Loucy (cell line): ENCODE results near the gene TMEM135.

Experiments used
- H2AFZ ChIP-seq: fragments of 200-600 bp; sonication (generic); 2 replicates; pipeline ENCODE4 v1.6.0; 2016; ENCODE audit warnings: antibody characterized with exemption, mild to moderate bottlenecking, low read length, moderate library complexity
- H3F3A ChIP-seq: fragments of 200-600 bp; 2 replicates; pipeline ENCODE4 v1.6.0; 2016; ENCODE audit warnings: antibody characterized with exemption, low read depth, mild to moderate bottlenecking
- H3K27me3 ChIP-seq: fragments of 200-600 bp; sonication (generic); 2 replicates; pipeline ENCODE4 v1.6.1; 2014; ENCODE audit warnings: low read length, mild to moderate bottlenecking; ENCODE audit not compliant: insufficient read depth, poor library complexity, severe bottlenecking
- H3K36me3 ChIP-seq: fragments of 200-600 bp; sonication (generic); 2 replicates; pipeline ENCODE4 v1.6.1; 2016; ENCODE audit warnings: low read length; ENCODE audit not compliant: insufficient read depth
- H3K4me1 ChIP-seq: fragments of 200-600 bp; sonication (generic); 2 replicates; pipeline ENCODE4 v1.5.1; 2014; ENCODE audit warnings: low read length, mild to moderate bottlenecking; ENCODE audit not compliant: insufficient read depth, poor library complexity, severe bottlenecking
- H3K4me2 ChIP-seq: fragments of 200-600 bp; sonication (generic); 2 replicates; pipeline ENCODE4 v1.6.0; 2014; ENCODE audit warnings: antibody characterized with exemption, low read length, low read depth, mild to moderate bottlenecking; ENCODE audit not compliant: poor library complexity, severe bottlenecking
- H3K4me3 ChIP-seq: fragments of 200-600 bp; sonication (generic); 2 replicates; pipeline ENCODE4 v1.5.1; 2014; ENCODE audit warnings: low read length, mild to moderate bottlenecking, mixed read lengths; ENCODE audit not compliant: poor library complexity, severe bottlenecking
- H3K79me2 ChIP-seq: fragments of 200-600 bp; sonication (generic); 2 replicates; pipeline ENCODE4 v1.6.1; 2014; ENCODE audit warnings: low read length; ENCODE audit not compliant: insufficient read depth
- H3K9ac ChIP-seq: fragments of 200-600 bp; sonication (generic); 2 replicates; pipeline ENCODE4 v1.6.0; 2014; ENCODE audit warnings: mild to moderate bottlenecking, low read depth, low read length, moderate library complexity; ENCODE audit not compliant: poor library complexity, severe bottlenecking
- H3K9me2 ChIP-seq: fragments of 200-600 bp; sonication (generic); replicated peaks from 2 replicates; pipeline ENCODE4 v1.6.1; 2016; ENCODE audit warnings: low read depth, low read length, mixed read lengths
- H3K9me3 ChIP-seq: fragments of 200-600 bp; sonication (generic); 2 replicates; pipeline ENCODE4 v1.6.1; 2014; ENCODE audit warnings: mild to moderate bottlenecking, antibody characterized with exemption, low read length, low read depth; ENCODE audit not compliant: insufficient read depth
- H4K20me1 ChIP-seq: fragments of 200-600 bp; sonication (generic); 2 replicates; pipeline ENCODE4 v1.6.0; 2014; ENCODE audit warnings: antibody characterized with exemption, low read length, mild to moderate bottlenecking; ENCODE audit not compliant: insufficient read depth, poor library complexity, severe bottlenecking
- CTCF ChIP-seq: fragments of 200-600 bp; sonication (generic); conservative IDR thresholded peaks from 2 replicates; pipeline ENCODE4 v1.5.1; 2014; ENCODE audit warnings: mild to moderate bottlenecking, antibody characterized with exemption, low read length
- EZH2phosphoT487 ChIP-seq: fragments of 200-600 bp; IDR thresholded peaks from 2 replicates; pipeline ENCODE4 v1.6.1; 2018; ENCODE audit warnings: antibody characterized with exemption, mild to moderate bottlenecking, moderate library complexity, borderline replicate concordance

Gene TMEM135

DNA sequence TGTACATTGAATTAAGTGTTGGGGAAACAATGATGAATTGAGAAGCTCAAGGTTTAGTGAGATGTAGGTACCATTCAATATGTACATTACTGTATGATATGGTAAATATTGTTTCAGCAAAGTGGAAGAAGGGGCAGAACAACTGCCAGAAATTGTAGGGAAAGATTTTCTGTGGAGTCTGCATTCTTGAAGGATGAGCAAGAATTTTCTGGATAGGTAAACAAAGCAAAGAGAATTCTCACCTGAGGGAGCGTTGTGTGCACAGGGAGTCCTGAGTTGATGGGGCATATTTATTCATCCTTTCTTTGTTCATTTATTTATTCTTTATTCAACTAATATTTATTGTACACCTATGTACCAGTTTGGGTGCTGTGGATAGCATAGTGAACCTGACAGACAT lies 83.2 kb downstream of the TMEM135 start:
- TF ChIP-seq EZH2phosphoT487, result no peak
- TF ChIP-seq CTCF, result no peak
- Histone ChIP-seq H3K79me2 (no peaks in the 10 kb centered on the region; the same call in 1 of the 2 replicates), H3K4me3 (no peak overlapping the region), H3K9me2 (no peaks in the 10 kb centered on the region), H3F3A (no peaks in the 10 kb centered on the region), H3K9ac (no peak overlapping the region), H3K4me1 (no peaks in the 10 kb centered on the region), H3K36me3 (no peaks in the 10 kb centered on the region), H3K27me3 (no peaks in the 10 kb centered on the region), H4K20me1 (peaks cover 5% of the 10 kb centered on the region), H3K9me3 (no peaks in the 10 kb centered on the region), H3K4me2 (no peak overlapping the region), H2AFZ (no peak overlapping the region)

- no peak for TF ChIP-seq EZH2phosphoT487
- no peak for TF ChIP-seq CTCF
- no peaks in the 10 kb centered on the region for H3K36me3 ChIP-seq
- no peak overlapping the region for H3K4me2 ChIP-seq
- no peaks in the 10 kb centered on the region for H3F3A ChIP-seq
- H3K79me2 ChIP-seq, result no peaks in the 10 kb centered on the region; the same call in none of the 2 replicates
- no peaks in the 10 kb centered on the region for H3K4me1 ChIP-seq
- no peak overlapping the region for H3K9ac ChIP-seq
- H3K27me3 ChIP-seq, result no peaks in the 10 kb centered on the region
- H2AFZ ChIP-seq, result no peak overlapping the region
- no peak overlapping the region for H3K4me3 ChIP-seq
- peaks cover 5% of the 10 kb centered on the region for H4K20me1 ChIP-seq
- H3K9me2 ChIP-seq, result no peaks in the 10 kb centered on the region
- H3K9me3 ChIP-seq, result no peaks in the 10 kb centered on the region
These were observed 85.1 kb downstream of the TMEM135 start for GRCh38 chr11:87122852-87123251.

- H3K9me2 ChIP-seq, result no peaks in the 10 kb centered on the region
- no peak for TF ChIP-seq EZH2phosphoT487
- TF ChIP-seq CTCF, result no peak
- peaks cover 5% of the 10 kb centered on the region for H4K20me1 ChIP-seq
- H2AFZ ChIP-seq, result no peak overlapping the region
- no peaks in the 10 kb centered on the region for H3K9me3 ChIP-seq
- H3K4me2 ChIP-seq, result no peak overlapping the region
- H3K36me3 ChIP-seq, result no peaks in the 10 kb centered on the region
- no peaks in the 10 kb centered on the region for H3K4me1 ChIP-seq
- H3K9ac ChIP-seq, result no peak overlapping the region
- no peaks in the 10 kb centered on the region for H3K27me3 ChIP-seq
- no peaks in the 10 kb centered on the region for H3F3A ChIP-seq
- no peak overlapping the region for H3K4me3 ChIP-seq
- H3K79me2 ChIP-seq, result peaks cover 3% of the 10 kb centered on the region; the same call in 1 of the 2 replicates
These were observed 87.5 kb downstream of the TMEM135 start for GRCh38 chr11:87125257-87125656.
